Measurements from ENCODE around the gene AGK.
A peak's percentile ranks its signal among the peaks of the same experiment; 100 is the strongest.
"Not testable (repeated sequence)": the region's sequence is repeated elsewhere in the genome, so short reads cannot be mapped to it uniquely, and the experiment has no call there.

Gene AGK

GRCh38 chr7:141550386-141551093, 670 bp upstream of the AGK start:
- Histone ChIP-seq H3K4me3 (peak overlapping the region; percentile 81 to 98 (median 96)), H3K27ac (peak overlapping the region in 18 of 21 experiments; percentile 37 to 91 (median 82))

- peak overlapping the region in 19 of 21 experiments; percentile 53 to 91 (median 81) for H3K27ac ChIP-seq
- H3K4me3 ChIP-seq, result peak overlapping the region; percentile 81 to 98 (median 96)
Observed at GRCh38 chr7:141551782-141552181, 572 bp downstream of the AGK start.

- no peak overlapping the region for H3K4me3 ChIP-seq
- peak overlapping the region in 1 of 21 experiments; percentile 26 for H3K27ac ChIP-seq
Observed at GRCh38 chr7:141557360-141557759, 6.2 kb downstream of the AGK start.

GRCh38 chr7:141557831-141558531, 6.8 kb downstream of the AGK start:
- H3K4me3 ChIP-seq, result not testable (repeated sequence)
- peak overlapping the region in 2 of 21 experiments; percentile 1 to 26 for H3K27ac ChIP-seq

- H3K27ac ChIP-seq, result peak overlapping the region in 2 of 21 experiments; percentile 1 to 26
Observed at GRCh38 chr7:141558544-141559183, 7.5 kb downstream of the AGK start.

GRCh38 chr7:141559961-141560360, 8.8 kb downstream of the AGK start:
- Histone ChIP-seq H3K4me3 (no peak overlapping the region), H3K27ac (no peak overlapping the region)

More at GRCh38 chr7:141558544-141559183, 7.5 kb downstream of the AGK start:
- no peak overlapping the region for H3K4me3 ChIP-seq

GRCh38 chr7:141562036-141562435, 10.8 kb downstream of the AGK start:
- no peak overlapping the region for H3K27ac ChIP-seq

GRCh38 chr7:141562543-141562942, 11.3 kb downstream of the AGK start:
- Histone ChIP-seq H3K4me3 (no peak overlapping the region), H3K27ac (no peak overlapping the region)

More at GRCh38 chr7:141562036-141562435, 10.8 kb downstream of the AGK start:
- no peak overlapping the region for H3K4me3 ChIP-seq

GRCh38 chr7:141562972-141563371, 11.8 kb downstream of the AGK start:
- no peak overlapping the region for H3K4me3 ChIP-seq
- H3K27ac ChIP-seq, result no peak overlapping the region

GRCh38 chr7:141563956-141564623, 12.9 kb downstream of the AGK start:
- H3K27ac ChIP-seq, result no peak overlapping the region
- H3K4me3 ChIP-seq, result no peak overlapping the region

- no peak overlapping the region for H3K27ac ChIP-seq
- H3K4me3 ChIP-seq, result no peak overlapping the region
Observed at GRCh38 chr7:141567432-141567831, 16.2 kb downstream of the AGK start.

- Histone ChIP-seq H3K4me3 (no peak overlapping the region), H3K27ac (no peak overlapping the region)
Observed at GRCh38 chr7:141568227-141568626, 17.0 kb downstream of the AGK start.

GRCh38 chr7:141571059-141571458, 19.8 kb downstream of the AGK start:
- H3K4me3 ChIP-seq, result no peak overlapping the region

GRCh38 chr7:141572175-141572574, 21.0 kb downstream of the AGK start:
- H3K4me3 ChIP-seq, result no peak overlapping the region
- H3K27ac ChIP-seq, result no peak overlapping the region

More at GRCh38 chr7:141571059-141571458, 19.8 kb downstream of the AGK start:
- H3K27ac ChIP-seq, result no peak overlapping the region

- no peak overlapping the region for H3K27ac ChIP-seq
- no peak overlapping the region for H3K4me3 ChIP-seq
Observed at GRCh38 chr7:141573511-141573910, 22.3 kb downstream of the AGK start.

GRCh38 chr7:141575164-141575563, 24.0 kb downstream of the AGK start:
- Histone ChIP-seq H3K27ac (no peak overlapping the region), H3K4me3 (no peak overlapping the region)

- Histone ChIP-seq H3K4me3 (no peak overlapping the region), H3K27ac (no peak overlapping the region)
Observed at GRCh38 chr7:141575654-141576448, 24.6 kb downstream of the AGK start.

- no peak overlapping the region for H3K4me3 ChIP-seq
Observed at GRCh38 chr7:141577043-141577839, 26.0 kb downstream of the AGK start.

More at GRCh38 chr7:141577043-141577839, 26.0 kb downstream of the AGK start:
- no peak overlapping the region for H3K27ac ChIP-seq
